ENCODE results near the gene TCEAL9. TPM values are rescaled to one million over a fixed set of nuclear protein-coding genes. Genes with fewer than 3 reads are reported as not detected.

TCEAL9 gene
- total and polyA plus RNA-seq, 2 of the 8 experiments (the other 6 are each of a cell fraction or from before 2014, with no cell fraction given), result 22.2 to 36.8 TPM

GRCh38 chrX:103356130-103356798 lies at the start of gene TCEAL9 (continued):
- TF ChIP-seq CHD7 (IDR thresholded peaks at IDR 0.05; ENCODE audit: insufficient replicate concordance, low read length) (no peak), RFX5 (IDR thresholded peaks at IDR 0.05; ENCODE audit: borderline replicate concordance, low read depth, low read length) (no peak), CREB1 (IDR thresholded peaks at IDR 0.05) (peak; percentile 83), YY1 (IDR thresholded peaks at IDR 0.05; ENCODE audit: low read depth, low read length) (0 out of 2 replicates have a peak, but pooled peaks have one; percentile 30), POLR2A (IDR thresholded peaks at IDR 0.05; ENCODE audit: control extremely low read depth in 1 of 2, low read depth in 2 of 2, low read length in 2 of 2) (peak; percentile 53 to 69), HDAC2 (IDR thresholded peaks at IDR 0.05; ENCODE audit: borderline replicate concordance in 1 of 2, low read depth in 2 of 2, low read length in 2 of 2) (no peak), TBP (IDR thresholded peaks at IDR 0.05; ENCODE audit: low read depth, low read length) (peak; percentile 42), GABPA (IDR thresholded peaks at IDR 0.05; ENCODE audit: borderline replicate concordance, insufficient read depth, low read length) (no peak), TAF1 (IDR thresholded peaks at IDR 0.05; ENCODE audit: low read depth, low read length) (peak; percentile 74), SRF (IDR thresholded peaks at IDR 0.05; ENCODE audit: low read depth, low read length) (no peak)
